Measurements from ENCODE around the gene ZFAND3.

DNA sequence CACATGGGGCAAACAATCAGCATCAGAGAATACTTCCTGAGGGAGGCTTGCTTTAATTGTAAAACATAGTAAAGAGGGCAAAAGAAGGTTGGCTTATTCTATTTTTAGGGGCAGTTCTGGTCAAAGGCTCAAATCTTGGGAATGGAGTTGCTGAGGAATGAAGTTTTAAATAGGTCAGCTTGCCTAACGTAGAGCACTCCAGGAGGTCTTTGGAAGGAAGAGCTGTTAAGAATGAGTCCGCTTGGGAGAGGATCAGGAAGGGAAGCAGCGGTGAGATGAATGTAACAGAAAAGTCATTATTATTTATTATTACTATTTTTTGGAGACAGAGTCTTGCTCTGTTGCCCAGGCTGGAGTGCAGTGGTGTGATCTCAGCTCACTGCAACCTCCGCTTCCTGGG lies 108.7 kb downstream of the ZFAND3 start:
- no peak for TF ChIP-seq POLR2A (IDR thresholded peaks at IDR 0.05; ENCODE audit: low read depth)
- TF ChIP-seq, protein P1, sequence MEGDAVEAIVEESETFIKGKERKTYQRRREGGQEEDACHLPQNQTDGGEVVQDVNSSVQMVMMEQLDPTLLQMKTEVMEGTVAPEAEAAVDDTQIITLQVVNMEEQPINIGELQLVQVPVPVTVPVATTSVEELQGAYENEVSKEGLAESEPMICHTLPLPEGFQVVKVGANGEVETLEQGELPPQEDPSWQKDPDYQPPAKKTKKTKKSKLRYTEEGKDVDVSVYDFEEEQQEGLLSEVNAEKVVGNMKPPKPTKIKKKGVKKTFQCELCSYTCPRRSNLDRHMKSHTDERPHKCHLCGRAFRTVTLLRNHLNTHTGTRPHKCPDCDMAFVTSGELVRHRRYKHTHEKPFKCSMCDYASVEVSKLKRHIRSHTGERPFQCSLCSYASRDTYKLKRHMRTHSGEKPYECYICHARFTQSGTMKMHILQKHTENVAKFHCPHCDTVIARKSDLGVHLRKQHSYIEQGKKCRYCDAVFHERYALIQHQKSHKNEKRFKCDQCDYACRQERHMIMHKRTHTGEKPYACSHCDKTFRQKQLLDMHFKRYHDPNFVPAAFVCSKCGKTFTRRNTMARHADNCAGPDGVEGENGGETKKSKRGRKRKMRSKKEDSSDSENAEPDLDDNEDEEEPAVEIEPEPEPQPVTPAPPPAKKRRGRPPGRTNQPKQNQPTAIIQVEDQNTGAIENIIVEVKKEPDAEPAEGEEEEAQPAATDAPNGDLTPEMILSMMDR (IDR thresholded peaks at IDR 0.05), result no peak
- TF ChIP-seq EP300 (IDR thresholded peaks at IDR 0.05), result no peak
- no peak for TF ChIP-seq POLR2AphosphoS5 (IDR thresholded peaks at IDR 0.05)
